ENCODE results near the gene ALDOB.

DNA sequence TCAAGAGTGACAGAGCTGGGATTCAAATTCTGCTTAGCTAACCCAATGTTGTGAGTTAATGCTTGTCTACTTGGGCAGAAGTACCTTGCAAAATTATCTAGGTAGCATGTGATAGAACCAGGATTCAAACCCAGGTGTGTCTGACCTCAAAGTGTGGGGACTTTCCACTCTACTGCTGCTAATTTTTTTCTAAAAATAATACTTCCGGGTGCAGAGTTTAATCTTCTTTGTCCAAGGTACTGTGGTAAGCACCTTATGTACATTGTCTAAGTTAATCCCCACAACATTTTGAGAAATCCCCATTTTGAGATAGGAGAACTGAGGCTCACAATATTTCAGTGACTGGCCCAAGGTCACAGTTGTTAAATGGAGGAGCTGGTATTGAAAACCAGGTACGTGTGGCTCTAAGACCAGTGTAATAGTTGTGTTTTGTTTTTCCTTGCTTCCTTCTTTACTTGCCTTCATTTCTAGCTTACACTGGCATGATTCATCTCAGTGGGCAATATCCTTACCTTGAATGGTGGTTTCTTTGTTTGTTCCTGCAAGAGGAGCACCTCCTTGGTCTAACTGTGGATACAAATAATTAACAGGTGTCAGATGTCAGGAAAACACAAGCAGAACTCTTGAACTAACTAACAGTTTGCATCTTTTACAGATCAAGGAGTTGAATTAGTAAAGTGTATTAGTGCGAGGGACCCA is 7.5 kb downstream of the ALDOB start:
- TF ChIP-seq EP300 (IDR thresholded peaks at IDR 0.05), result no peak
- TF ChIP-seq, protein P1, sequence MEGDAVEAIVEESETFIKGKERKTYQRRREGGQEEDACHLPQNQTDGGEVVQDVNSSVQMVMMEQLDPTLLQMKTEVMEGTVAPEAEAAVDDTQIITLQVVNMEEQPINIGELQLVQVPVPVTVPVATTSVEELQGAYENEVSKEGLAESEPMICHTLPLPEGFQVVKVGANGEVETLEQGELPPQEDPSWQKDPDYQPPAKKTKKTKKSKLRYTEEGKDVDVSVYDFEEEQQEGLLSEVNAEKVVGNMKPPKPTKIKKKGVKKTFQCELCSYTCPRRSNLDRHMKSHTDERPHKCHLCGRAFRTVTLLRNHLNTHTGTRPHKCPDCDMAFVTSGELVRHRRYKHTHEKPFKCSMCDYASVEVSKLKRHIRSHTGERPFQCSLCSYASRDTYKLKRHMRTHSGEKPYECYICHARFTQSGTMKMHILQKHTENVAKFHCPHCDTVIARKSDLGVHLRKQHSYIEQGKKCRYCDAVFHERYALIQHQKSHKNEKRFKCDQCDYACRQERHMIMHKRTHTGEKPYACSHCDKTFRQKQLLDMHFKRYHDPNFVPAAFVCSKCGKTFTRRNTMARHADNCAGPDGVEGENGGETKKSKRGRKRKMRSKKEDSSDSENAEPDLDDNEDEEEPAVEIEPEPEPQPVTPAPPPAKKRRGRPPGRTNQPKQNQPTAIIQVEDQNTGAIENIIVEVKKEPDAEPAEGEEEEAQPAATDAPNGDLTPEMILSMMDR (IDR thresholded peaks at IDR 0.05), result no peak
- TF ChIP-seq, protein P2, sequence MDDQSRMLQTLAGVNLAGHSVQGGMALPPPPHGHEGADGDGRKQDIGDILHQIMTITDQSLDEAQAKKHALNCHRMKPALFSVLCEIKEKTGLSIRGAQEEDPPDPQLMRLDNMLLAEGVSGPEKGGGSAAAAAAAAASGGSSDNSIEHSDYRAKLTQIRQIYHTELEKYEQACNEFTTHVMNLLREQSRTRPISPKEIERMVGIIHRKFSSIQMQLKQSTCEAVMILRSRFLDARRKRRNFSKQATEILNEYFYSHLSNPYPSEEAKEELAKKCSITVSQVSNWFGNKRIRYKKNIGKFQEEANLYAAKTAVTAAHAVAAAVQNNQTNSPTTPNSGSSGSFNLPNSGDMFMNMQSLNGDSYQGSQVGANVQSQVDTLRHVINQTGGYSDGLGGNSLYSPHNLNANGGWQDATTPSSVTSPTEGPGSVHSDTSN (IDR thresholded peaks at IDR 0.05), result no peak

All from A549 (cell line).